Upper lobe of right lung (tissue), 1 donor: ENCODE data around the gene SPTBN2. TPM values are rescaled to one million over a fixed set of nuclear protein-coding genes. Genes with fewer than 3 reads are reported as not detected.
A peak's percentile ranks its signal among the peaks of the same experiment; 100 is the strongest.

Source experiments
- ATAC-seq: fragments of 200-7000 bp; cut with Tn5 transposase; one replicate; pipeline ENCODE4 v1.9.1; 2020; ENCODE audit warnings: mild to moderate bottlenecking, moderate library complexity
- DNase-seq: peaks from one replicate; pipeline ENCODE4 v3.0.0-alpha.2; 2020
- H3K27ac ChIP-seq: fragments of 200-600 bp; one replicate; pipeline ENCODE4 v1.8.0; 2022
- H3K27me3 ChIP-seq: fragments of 200-600 bp; one replicate; pipeline ENCODE4 v1.8.0; 2022; ENCODE audit warnings: mild to moderate bottlenecking
- H3K36me3 ChIP-seq: fragments of 200-600 bp; one replicate; pipeline ENCODE4 v1.8.0; 2022
- H3K4me1 ChIP-seq: fragments of 200-600 bp; one replicate; pipeline ENCODE4 v1.8.0; 2022
- H3K4me3 ChIP-seq: fragments of 200-600 bp; one replicate; pipeline ENCODE4 v1.8.0; 2022; ENCODE audit warnings: mild to moderate bottlenecking
- H3K9me3 ChIP-seq: fragments of 200-600 bp; one replicate; pipeline ENCODE4 v1.8.0; 2022
- intact Hi-C: fragments of 100-400 bp; cut with DNase I; formaldehyde crosslinking; loops from one replicate; pipeline ENCODE4 v1.11.0; 2022
- total RNA-seq: library from RNA; stranded (reverse); fragmentation: NEBNext Ultra II Directional; extraction: Animal tissue kit (Norgen Biotek cat#: 25700); gene quantifications from one replicate; pipeline ENCODE4 v1.2.1, GENCODE V29; 2021
- TF ChIP-seq, protein P1 (sequence below): fragments of 200-600 bp; IDR thresholded peaks from one replicate; pipeline ENCODE4 v1.8.0; 2022; ENCODE audit warnings: antibody characterized with exemption
- donor health status: DM: no; HTN: yes; CAD: no; lungs with severe emphysema.

The SPTBN2 gene
- total RNA-seq, 1 donor from 2014 or later = 8.1 TPM

DNA sequence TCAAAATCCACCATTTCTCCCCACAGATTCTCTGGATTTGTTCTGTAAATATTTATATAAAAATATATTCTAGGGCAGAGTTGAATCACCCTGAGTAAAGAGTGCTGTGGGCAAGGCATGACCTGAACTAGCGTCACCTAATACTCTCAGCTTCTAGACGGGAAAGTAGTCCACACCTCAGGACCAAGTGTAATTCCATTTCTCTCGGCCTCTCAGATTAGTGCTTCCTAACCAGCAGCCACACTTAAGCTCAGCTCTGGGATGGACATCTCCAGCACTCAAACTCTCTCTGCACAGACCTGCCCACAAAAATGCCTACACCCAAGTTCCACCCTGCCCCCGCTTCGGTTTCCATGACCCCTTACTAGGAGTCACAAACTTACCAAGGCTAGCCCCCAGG, 5.3 kb downstream of the SPTBN2 start:
- Histone ChIP-seq H3K27ac (no peak overlapping the region), H3K9me3 (no peaks in the 10 kb centered on the region), H3K4me3 (no peak overlapping the region), H3K27me3 (peaks cover 20% of the 10 kb centered on the region), H3K4me1 (peaks cover 8% of the 10 kb centered on the region), H3K36me3 (no peaks in the 10 kb centered on the region)
- TF ChIP-seq, protein P1, sequence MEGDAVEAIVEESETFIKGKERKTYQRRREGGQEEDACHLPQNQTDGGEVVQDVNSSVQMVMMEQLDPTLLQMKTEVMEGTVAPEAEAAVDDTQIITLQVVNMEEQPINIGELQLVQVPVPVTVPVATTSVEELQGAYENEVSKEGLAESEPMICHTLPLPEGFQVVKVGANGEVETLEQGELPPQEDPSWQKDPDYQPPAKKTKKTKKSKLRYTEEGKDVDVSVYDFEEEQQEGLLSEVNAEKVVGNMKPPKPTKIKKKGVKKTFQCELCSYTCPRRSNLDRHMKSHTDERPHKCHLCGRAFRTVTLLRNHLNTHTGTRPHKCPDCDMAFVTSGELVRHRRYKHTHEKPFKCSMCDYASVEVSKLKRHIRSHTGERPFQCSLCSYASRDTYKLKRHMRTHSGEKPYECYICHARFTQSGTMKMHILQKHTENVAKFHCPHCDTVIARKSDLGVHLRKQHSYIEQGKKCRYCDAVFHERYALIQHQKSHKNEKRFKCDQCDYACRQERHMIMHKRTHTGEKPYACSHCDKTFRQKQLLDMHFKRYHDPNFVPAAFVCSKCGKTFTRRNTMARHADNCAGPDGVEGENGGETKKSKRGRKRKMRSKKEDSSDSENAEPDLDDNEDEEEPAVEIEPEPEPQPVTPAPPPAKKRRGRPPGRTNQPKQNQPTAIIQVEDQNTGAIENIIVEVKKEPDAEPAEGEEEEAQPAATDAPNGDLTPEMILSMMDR = no peak
- ATAC-seq (no peak), DNase-seq (no peak)
- intact Hi-C loops = no loop called here

DNA sequence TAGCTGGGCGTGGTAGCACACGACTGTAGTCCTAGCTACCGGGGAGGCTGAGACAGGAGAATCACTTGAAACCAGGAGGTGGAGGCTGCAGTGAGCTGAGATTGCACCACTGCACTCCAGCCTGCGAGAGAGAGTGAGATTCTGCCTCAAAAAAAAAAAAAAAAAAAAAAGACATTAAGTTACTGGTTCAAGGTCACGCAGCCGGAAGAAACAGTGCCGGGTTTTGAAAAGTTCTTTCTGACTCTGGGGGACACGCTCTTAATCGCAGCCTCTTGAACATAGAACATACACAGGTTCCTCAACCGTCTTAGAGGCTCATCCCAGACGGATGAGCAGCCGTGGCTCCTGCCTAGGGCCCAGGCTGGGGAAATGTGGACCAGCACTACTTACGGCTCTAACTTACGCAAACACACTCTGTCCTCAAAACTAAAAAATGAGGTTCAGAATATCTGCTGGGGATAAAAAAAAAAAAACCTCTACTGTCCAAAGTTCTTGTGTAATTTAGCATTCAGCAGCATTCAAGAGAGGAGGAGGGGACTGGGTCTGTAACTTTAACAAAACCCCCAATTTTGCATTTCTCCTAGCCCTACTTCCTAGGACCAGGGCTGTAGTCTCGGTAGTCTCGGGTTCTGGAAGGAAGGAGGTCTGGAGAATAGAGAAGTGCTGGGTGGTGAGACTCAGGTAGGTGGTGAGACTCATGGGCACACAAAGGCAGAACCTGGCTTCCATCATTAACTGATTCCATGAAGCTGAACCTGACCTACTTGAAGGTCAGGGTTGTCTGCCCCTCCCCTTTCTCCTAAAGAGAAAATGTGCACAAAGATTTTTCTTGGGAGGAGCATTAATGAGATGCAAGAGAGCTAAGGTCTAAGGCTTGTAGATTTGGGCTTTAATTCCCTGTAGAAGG, 6.0 kb downstream of the SPTBN2 start:
- H3K27ac ChIP-seq = no peak overlapping the region
- no peaks in the 10 kb centered on the region for H3K9me3 ChIP-seq
- DNase-seq (no peak), ATAC-seq (no peak)
- intact Hi-C loops = no loop called here
- no peaks in the 10 kb centered on the region for H3K36me3 ChIP-seq
- TF ChIP-seq, protein P1 = no peak
- H3K27me3 ChIP-seq = peaks cover 20% of the 10 kb centered on the region
- peaks cover 4% of the 10 kb centered on the region for H3K4me1 ChIP-seq
- no peak overlapping the region for H3K4me3 ChIP-seq

DNA sequence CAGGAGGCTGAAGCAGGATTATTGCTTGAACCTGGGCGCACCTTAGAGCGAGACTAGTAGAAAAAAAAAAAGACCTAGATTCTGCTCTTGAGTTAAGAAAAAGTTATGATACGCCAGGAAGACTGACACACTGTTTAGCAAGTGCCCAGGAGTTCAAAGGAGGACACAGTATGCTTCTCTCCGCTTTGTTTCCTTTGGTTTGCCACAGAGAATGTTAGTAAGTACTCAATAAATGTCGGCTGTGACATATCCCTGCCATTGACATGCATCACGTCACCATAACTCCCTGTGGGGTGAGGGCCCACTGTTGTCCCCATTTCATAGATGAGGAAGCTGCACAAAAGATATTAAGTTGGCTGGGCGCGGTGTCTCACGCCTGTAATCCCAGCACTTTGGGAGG, 7.1 kb downstream of the SPTBN2 start:
- ATAC-seq (no peak), DNase-seq (peak; percentile 22)
- Histone ChIP-seq H3K27me3 (peaks cover 15% of the 10 kb centered on the region), H3K4me3 (no peak overlapping the region), H3K36me3 (no peaks in the 10 kb centered on the region), H3K27ac (no peak overlapping the region), H3K9me3 (no peaks in the 10 kb centered on the region), H3K4me1 (no peaks in the 10 kb centered on the region)
- TF ChIP-seq, protein P1 = no peak
- intact Hi-C loops = no loop called here

DNA sequence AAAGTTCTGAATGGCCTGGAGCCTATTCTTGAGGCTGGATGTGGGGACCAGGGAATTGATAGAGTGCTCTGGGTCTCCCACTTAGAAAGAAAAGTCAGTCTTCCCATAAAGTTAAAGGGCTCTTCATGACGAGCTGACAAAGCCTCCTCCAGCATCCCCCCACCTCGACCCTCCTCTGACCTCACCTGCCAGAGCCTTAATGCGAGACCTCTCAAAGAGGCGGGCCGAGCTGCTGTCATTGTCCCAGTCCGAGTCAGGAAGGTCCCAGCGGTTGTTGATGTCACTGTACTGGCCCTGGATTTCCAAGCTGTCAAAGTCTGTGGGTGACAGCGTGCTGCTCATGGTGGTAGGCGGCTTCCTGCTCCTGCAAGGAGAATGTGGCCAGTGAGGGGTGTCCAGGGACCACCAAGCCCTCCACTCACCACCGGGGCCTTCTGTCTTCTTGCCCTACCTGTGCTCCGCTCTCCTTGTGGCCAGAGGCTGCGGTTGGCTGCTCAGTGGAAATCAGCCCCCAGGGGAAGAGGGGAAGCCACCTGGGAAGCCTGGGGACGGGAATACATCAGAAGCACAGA, 8.0 kb downstream of the SPTBN2 start:
- intact Hi-C loops = no loop called here
- no peak overlapping the region for H3K4me3 ChIP-seq
- H3K36me3 ChIP-seq = no peaks in the 10 kb centered on the region
- DNase-seq (no peak), ATAC-seq (no peak)
- TF ChIP-seq, protein P1 = no peak
- H3K9me3 ChIP-seq = no peaks in the 10 kb centered on the region
- peaks cover 10% of the 10 kb centered on the region for H3K27me3 ChIP-seq
- H3K27ac ChIP-seq = no peak overlapping the region
- H3K4me1 ChIP-seq = no peaks in the 10 kb centered on the region

DNA sequence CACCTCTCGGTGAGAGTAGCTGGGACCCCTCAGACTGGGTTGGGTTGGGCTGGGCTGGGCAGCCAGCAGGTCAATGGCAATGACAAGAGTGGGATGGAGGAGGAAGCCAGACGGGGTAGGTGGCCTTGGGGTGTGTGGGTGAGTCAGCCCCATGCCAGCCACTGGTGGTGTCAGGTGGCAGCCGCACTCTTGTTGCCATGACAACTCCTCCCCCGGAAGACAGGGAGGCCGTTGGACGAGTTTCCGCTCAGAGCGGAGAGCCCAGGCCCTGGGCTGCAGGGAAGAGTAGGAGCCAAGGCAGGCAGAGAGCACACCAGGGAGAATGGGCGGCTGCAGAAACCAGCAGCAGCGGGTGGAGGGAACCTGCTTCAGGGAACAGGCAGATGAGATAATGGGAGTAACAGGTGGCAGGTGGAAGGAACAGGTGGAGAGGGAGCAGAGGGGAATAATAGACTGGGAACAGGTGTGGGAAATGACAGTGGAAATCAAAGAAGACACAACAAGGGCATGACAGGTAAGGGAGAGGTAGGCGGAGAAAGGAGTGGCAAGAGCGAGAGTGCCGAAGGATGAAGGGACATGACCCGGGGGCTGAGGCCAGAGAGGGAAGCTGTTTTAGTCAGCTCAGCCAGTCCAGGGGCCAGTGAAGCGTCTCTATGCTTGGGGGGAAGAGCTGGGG, 8.7 kb downstream of the SPTBN2 start:
- ATAC-seq = peak; percentile 61
- peak; percentile 80 for DNase-seq
- Histone ChIP-seq H3K4me1 (no peaks in the 10 kb centered on the region), H3K27me3 (peaks cover 10% of the 10 kb centered on the region), H3K27ac (no peak overlapping the region), H3K9me3 (no peaks in the 10 kb centered on the region), H3K4me3 (no peak overlapping the region), H3K36me3 (no peaks in the 10 kb centered on the region)
- TF ChIP-seq, protein P1 = no peak
- intact Hi-C loops = no loop called here
